ENCODE results near the gene OR2M2. TPM values are rescaled to one million over a fixed set of nuclear protein-coding genes. Genes with fewer than 3 reads are reported as not detected.

Gene OR2M2
- total and polyA plus RNA-seq, 2 of the 4 experiments (the other 2 are of a cell fraction): not detected

DNA sequence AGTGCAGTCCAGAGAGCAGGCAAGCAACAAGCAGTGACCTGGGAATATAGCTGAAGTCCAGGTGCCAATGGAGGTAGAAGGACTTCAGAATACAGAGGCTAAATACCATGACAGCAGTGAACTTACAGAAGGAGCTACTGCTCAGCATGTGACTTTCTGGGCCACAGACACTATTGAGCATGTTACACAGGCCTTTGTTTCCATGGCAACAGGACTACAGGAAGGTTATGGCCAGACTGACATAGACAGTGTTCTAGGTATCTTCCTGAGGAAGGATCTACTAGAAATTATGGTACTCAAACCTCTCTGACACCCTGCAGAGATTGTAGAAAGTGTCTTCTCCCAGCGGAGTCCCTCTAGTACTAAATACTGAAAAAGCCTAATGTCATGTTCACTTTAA lies 18.7 kb upstream of the OR2M2 start:
- DNase-seq (no peak), ATAC-seq (ENCODE audit: low read depth) (no peak)
- Histone ChIP-seq H3K79me1 (ENCODE audit: low read depth in 1 of 2, low read length in 2 of 2) (no peaks in the 10 kb centered on the region), H4K20me1 (ENCODE audit: insufficient read depth, low read length) (no peaks in the 10 kb centered on the region), H4K91ac (ENCODE audit: insufficient read depth, low read depth, low read length) (no peak overlapping the region), H2BK5ac (ENCODE audit: low read depth, low read length, poor library complexity, severe bottlenecking) (no peak overlapping the region), H3K4me3 (ENCODE audit: insufficient read depth, low read depth, low read length) (no peak overlapping the region), H3K4me1 (ENCODE audit: control insufficient read depth, insufficient read depth, low read length) (no peaks in the 10 kb centered on the region), H4K5ac (ENCODE audit: low read depth, low read length) (no peak overlapping the region), H2AK9ac (replicated peaks; ENCODE audit: low read depth, low read length, poor library complexity) (no peak overlapping the region), H3K27ac (ENCODE audit: insufficient read depth, low read length) (no peak overlapping the region), H3K14ac (replicated peaks; ENCODE audit: low read depth, low read length) (no peak overlapping the region), H3K36me3 (ENCODE audit: control insufficient read depth, insufficient read depth, low read length) (no peaks in the 10 kb centered on the region), H3K56ac (ENCODE audit: extremely low read depth, insufficient read depth, low read length) (no peak overlapping the region), H3K23ac (ENCODE audit: low read depth, low read length) (no peak overlapping the region), H2BK15ac (ENCODE audit: low read depth, low read length) (no peak overlapping the region), H2BK20ac (ENCODE audit: low read depth, low read length) (no peak overlapping the region), H3K18ac (ENCODE audit: low read depth, low read length) (no peak overlapping the region), H3K9me1 (ENCODE audit: insufficient read depth, low read length) (no peaks in the 10 kb centered on the region), H2AK5ac (ENCODE audit: low read depth, low read length) (no peak overlapping the region), H2BK120ac (ENCODE audit: low read depth, low read length) (no peak overlapping the region), H3K9me3 (ENCODE audit: control insufficient read depth, insufficient read depth, low read length) (peaks cover 15% of the 10 kb centered on the region), H3K4ac (ENCODE audit: low read depth, low read length) (no peak overlapping the region), H2AFZ (replicated peaks; ENCODE audit: low read length, poor library complexity) (no peak overlapping the region), H3K9ac (ENCODE audit: low read depth, low read length) (no peak overlapping the region), H3K4me2 (ENCODE audit: low read depth, low read length) (no peak overlapping the region), H4K8ac (ENCODE audit: low read depth in 2 of 2, low read length in 2 of 2) (no peak overlapping the region), H3K27me3 (ENCODE audit: control insufficient read depth, insufficient read depth, low read length) (no peaks in the 10 kb centered on the region)
- WGBS, 2 experiments (ENCODE audit: extremely low coverage in 2 of 2, insufficient read length in 1 of 2): no CpG with 5 or more reads among the region's 1 CpG
- intact Hi-C loops (cut with micrococcal nuclease): no loop called here
- POLR2A ChIA-PET (ENCODE audit: unreplicated experiment): no interaction called here
- no TSS peak for BruUV-seq (replicated peaks)
- dilution Hi-C loops (cut with HindIII; ENCODE audit: low sequenced_read_pairs, unreplicated experiment): no loop called here
- in situ Hi-C loops (cut with MboI; ENCODE audit: low sequenced_read_pairs): no loop called here
- no peak for TF ChIP-seq RCOR1 (IDR thresholded peaks at IDR 0.05; ENCODE audit: insufficient replicate concordance, low read length)
- TF ChIP-seq CHD1 (IDR thresholded peaks at IDR 0.05; ENCODE audit: low read depth, low read length): no peak
- TF ChIP-seq SMC3 (IDR thresholded peaks at IDR 0.05; ENCODE audit: low read depth, low read length): no peak
- no peak for TF ChIP-seq MAFK (IDR thresholded peaks at IDR 0.05; ENCODE audit: low read depth, low read length)
- no peak for TF ChIP-seq CEBPB (IDR thresholded peaks at IDR 0.05; ENCODE audit: low read depth, low read length)
- no peak for TF ChIP-seq ELK1 (IDR thresholded peaks at IDR 0.05; ENCODE audit: borderline replicate concordance, low read depth, low read length)
- TF ChIP-seq POLR2A (IDR thresholded peaks at IDR 0.05; ENCODE audit: low read depth, low read length): no peak
- no peak for TF ChIP-seq RFX5 (IDR thresholded peaks at IDR 0.05; ENCODE audit: low read depth, low read length)
- no peak for TF ChIP-seq BHLHE40 (IDR thresholded peaks at IDR 0.05; ENCODE audit: low read depth, low read length)
- no peak for TF ChIP-seq NFE2L2 (IDR thresholded peaks at IDR 0.05; ENCODE audit: low read depth, low read length)
- TF ChIP-seq FOS (IDR thresholded peaks at IDR 0.05; ENCODE audit: low read depth, low read length): no peak
- CTCF ChIA-PET: no interaction called here
